Mucosa of descending colon (tissue), 3 donors: Measurements from ENCODE around the gene ABI1. TPM values are rescaled to one million over a fixed set of nuclear protein-coding genes. Genes with fewer than 3 reads are reported as not detected.
A peak's percentile ranks its signal among the peaks of the same experiment; 100 is the strongest.
"Not testable (repeated sequence)": the region's sequence is repeated elsewhere in the genome, so short reads cannot be mapped to it uniquely, and the experiment has no call there.

Source experiments
- ATAC-seq: fragments of 200-7000 bp; cut with Tn5 transposase; one replicate; pipeline ENCODE4 v1.9.1; 2020; ENCODE audit warnings: mild to moderate bottlenecking, moderate library complexity
- DNase-seq, 3 donors: peaks; one replicate each; pipeline ENCODE4 v3.0.0-alpha.2; 2020
- H3K36me3 ChIP-seq: fragments of 200-600 bp; one replicate; pipeline ENCODE4 v1.8.0; 2021; ENCODE audit warnings: low read depth, mild to moderate bottlenecking
- H3K4me1 ChIP-seq: fragments of 200-600 bp; one replicate; pipeline ENCODE4 v1.8.0; 2021; ENCODE audit warnings: low read depth, mild to moderate bottlenecking
- H3K4me3 ChIP-seq: fragments of 200-600 bp; one replicate; pipeline ENCODE4 v1.8.0; 2021; ENCODE audit warnings: mild to moderate bottlenecking
- H3K9me3 ChIP-seq: fragments of 200-600 bp; one replicate; pipeline ENCODE4 v1.8.0; 2021; ENCODE audit warnings: mild to moderate bottlenecking
- intact Hi-C, 2 donors: fragments of 100-400 bp; cut with DNase I in 1 of 2; cut with micrococcal nuclease in 1 of 2; formaldehyde crosslinking; loops; one replicate each; pipeline versions ENCODE4 v1.11.0 to v1.11.1; 2022; cut with DNase I, micrococcal nuclease
- total RNA-seq, 3 donors: library from RNA; stranded (reverse); fragmentation: NEBNext Ultra II Directional in 2 of 3; extraction: Animal tissue kit (Norgen Biotek cat#: 25700) in 2 of 3; gene quantifications; one replicate each; pipeline versions ENCODE4 v1.2.1 to v1.2.4, GENCODE V29; 2021 to 2023
- TF ChIP-seq, protein P1 (sequence below): fragments of 200-600 bp; IDR thresholded peaks from one replicate; pipeline ENCODE4 v1.8.0; 2022; ENCODE audit warnings: antibody characterized with exemption, mild to moderate bottlenecking
- donor health status: DM: no; HTN: no; CAD: no; lungs with moderate emphysema.
- donor health status: DM: no; HTN: no; CAD: no.
- donor health status: DM: no; HTN: yes; CAD: no.

ABI1 gene
- total RNA-seq, 3 donors from 2014 or later = 54.0 to 63.5 (median 62.4) TPM

DNA sequence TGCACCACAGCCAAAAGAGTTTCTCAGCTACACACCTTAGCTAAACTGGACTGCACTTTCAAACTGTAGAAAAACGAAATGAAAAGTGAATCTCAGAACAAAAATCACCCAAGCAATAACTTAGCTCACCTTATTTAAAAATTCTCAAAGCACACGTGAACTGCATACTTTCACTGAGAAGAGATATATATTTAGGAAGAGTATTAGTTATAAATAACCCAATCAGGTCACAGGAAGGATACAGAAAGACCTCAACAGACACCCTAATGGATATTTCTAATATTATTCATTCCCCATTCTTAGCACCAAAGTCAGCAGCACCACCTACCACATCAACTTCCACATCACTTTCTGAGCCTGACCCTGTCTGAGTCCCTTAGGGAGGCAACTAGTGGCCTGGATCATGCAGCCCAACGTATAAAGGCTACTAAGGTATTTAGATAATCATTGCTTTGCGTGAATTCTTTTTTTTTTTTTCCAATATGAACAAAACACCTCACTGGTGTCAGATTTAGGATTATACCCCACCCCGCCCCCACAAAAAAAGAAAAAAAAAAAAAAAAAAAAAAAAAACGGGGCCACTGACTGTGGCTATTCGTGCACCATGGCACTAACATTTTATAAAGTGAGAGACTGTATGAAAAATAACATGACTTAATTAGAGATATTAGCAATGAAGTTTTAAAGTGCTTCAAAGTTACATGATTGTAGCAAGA lies 2.6 kb downstream of the ABI1 start:
- intact Hi-C loops = no loop called here
- H3K4me1 ChIP-seq = peaks cover 44% of the 10 kb centered on the region
- no peak overlapping the region for H3K4me3 ChIP-seq
- no peaks in the 10 kb centered on the region for H3K9me3 ChIP-seq
- ATAC-seq (no peak), DNase-seq (no peak)
- TF ChIP-seq, protein P1, sequence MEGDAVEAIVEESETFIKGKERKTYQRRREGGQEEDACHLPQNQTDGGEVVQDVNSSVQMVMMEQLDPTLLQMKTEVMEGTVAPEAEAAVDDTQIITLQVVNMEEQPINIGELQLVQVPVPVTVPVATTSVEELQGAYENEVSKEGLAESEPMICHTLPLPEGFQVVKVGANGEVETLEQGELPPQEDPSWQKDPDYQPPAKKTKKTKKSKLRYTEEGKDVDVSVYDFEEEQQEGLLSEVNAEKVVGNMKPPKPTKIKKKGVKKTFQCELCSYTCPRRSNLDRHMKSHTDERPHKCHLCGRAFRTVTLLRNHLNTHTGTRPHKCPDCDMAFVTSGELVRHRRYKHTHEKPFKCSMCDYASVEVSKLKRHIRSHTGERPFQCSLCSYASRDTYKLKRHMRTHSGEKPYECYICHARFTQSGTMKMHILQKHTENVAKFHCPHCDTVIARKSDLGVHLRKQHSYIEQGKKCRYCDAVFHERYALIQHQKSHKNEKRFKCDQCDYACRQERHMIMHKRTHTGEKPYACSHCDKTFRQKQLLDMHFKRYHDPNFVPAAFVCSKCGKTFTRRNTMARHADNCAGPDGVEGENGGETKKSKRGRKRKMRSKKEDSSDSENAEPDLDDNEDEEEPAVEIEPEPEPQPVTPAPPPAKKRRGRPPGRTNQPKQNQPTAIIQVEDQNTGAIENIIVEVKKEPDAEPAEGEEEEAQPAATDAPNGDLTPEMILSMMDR = no peak
- H3K36me3 ChIP-seq = no peaks in the 10 kb centered on the region

DNA sequence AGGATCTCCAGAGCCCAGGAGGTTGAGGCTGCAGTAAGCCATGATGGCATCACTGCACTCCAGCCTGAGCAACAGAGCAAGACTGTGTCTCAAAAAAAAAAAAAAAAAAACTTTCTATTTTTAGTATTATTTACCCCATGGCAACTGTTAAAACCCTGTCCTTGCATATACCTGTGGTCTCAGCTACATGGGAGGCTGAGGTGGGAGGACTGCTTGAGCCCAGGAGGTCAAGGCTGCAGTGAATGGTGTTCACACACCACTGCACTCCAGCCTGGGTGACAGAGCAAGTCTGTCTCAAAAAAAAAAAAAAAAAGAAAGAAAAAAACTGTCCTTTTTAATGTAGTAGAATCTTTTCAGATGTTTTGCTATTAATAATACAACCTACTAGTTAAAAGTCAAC lies 3.2 kb downstream of the ABI1 start:
- H3K4me3 ChIP-seq, ATAC-seq, H3K9me3 ChIP-seq, H3K36me3 ChIP-seq, intact Hi-C loops, DNase-seq: not testable (repeated sequence)
- H3K4me1 ChIP-seq = peaks cover 44% of the 10 kb centered on the region

DNA sequence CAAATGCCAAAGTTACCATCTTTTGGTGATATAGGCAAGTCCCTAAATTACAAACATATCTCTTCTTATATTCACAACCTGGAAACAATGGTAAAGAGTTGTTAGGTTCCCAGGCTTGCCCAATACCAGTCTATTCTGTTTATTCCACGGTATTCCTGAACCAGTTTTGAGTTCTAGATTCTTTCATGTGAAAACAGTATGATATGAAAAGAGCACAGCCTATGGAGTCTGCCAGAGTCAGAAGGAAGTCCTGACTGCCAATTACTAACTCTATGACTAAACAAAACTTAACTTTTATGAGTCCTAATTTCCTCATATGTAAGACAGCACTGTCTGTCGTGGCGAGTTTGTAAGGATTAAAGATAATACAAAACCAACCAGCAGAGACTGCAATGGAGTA lies 5.6 kb downstream of the ABI1 start:
- peak; percentile 80 for ATAC-seq
- Histone ChIP-seq H3K4me3 (no peak overlapping the region), H3K9me3 (no peaks in the 10 kb centered on the region), H3K4me1 (peaks cover 44% of the 10 kb centered on the region), H3K36me3 (no peaks in the 10 kb centered on the region)
- intact Hi-C loops = no loop called here
- TF ChIP-seq, protein P1 = no peak
- DNase-seq = peak in 1 of 3 donors; percentile 18

DNA sequence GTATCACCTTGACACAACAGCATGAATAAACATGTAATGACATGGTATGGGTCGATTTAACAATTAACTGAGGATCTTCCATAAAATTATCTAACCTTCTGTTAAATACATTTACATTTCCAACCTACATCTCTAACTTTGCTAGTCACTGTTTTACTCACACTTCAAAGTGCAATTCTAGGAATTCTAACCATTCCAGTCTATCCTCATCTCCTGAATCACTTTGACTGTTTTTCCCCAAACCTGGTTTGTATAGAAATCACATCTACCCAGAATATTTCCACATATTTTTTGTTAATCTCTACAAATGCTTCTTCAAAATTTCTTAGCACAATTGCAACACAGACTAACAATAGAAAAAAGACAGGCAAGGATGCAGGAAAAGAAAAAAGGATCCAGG lies 6.2 kb downstream of the ABI1 start:
- Histone ChIP-seq H3K4me1 (peaks cover 44% of the 10 kb centered on the region), H3K36me3 (no peaks in the 10 kb centered on the region), H3K4me3 (no peak overlapping the region), H3K9me3 (no peaks in the 10 kb centered on the region)
- no peak for DNase-seq
- intact Hi-C loops = no loop called here
- no peak for ATAC-seq
- TF ChIP-seq, protein P1 = no peak

DNA sequence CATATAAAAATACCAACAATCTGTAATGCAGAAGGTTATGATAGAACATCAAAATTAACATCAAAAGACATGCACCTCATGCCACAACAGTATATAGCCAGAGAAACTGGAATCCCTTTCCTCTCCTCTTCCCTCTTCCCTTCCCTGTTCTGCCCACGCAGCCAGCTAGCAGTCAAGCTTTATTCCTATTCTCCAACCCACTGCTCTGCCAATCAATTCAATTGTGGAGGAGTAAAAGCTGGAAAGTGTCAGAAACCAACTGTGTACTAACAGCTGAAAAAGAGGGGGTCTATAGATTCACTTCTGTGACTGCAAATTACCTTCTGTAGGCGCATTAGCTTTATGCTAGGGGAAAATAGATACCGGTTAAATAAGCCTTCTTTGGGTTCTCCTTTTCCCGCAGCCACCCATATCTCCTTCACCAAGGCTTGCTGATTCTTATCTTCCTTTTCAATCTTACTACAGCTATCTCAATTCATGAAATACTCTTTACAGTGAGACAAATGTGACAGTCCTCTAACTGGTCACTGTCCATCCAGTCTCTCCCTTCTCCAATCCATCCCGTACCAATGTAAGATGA lies 16.3 kb downstream of the ABI1 start:
- intact Hi-C loops = no loop called here
- TF ChIP-seq, protein P1 = no peak
- ATAC-seq = no peak
- Histone ChIP-seq H3K4me1 (peaks cover 20% of the 10 kb centered on the region), H3K36me3 (no peaks in the 10 kb centered on the region), H3K9me3 (no peaks in the 10 kb centered on the region), H3K4me3 (no peak overlapping the region)
- no peak for DNase-seq

DNA sequence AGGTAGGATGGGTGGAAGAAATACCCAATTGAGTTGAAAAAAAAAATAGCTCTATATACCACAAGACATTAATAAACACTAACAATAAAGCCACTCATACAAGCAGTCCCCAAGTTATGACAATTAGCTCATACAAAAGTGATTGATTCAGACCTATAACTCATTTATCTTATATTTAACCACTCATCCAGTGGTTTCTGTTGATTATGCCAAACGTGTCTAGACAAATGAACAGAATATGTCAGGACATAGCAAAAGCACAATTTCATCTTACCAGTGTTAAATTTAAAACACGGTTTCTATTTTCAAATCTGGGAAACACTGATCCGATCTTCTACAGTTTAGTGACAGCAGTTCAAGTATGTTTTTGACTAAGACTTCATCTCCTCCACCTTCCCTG lies 17.0 kb downstream of the ABI1 start:
- peaks cover 22% of the 10 kb centered on the region for H3K4me1 ChIP-seq
- DNase-seq = no peak
- ATAC-seq = no peak
- TF ChIP-seq, protein P1 = no peak
- H3K9me3 ChIP-seq = no peaks in the 10 kb centered on the region
- no peak overlapping the region for H3K4me3 ChIP-seq
- intact Hi-C loops = no loop called here
- no peaks in the 10 kb centered on the region for H3K36me3 ChIP-seq
